ENCODE measurements around the gene SLC6A4.
"Not testable (repeated sequence)": the region's sequence is repeated elsewhere in the genome, so short reads cannot be mapped to it uniquely, and the experiment has no call there.

Gene SLC6A4

GRCh38 chr17:30232015-30232823 is 3.3 kb downstream of the SLC6A4 start:
- Histone ChIP-seq H3K4me2 (ENCODE audit: low read depth, low read length, poor library complexity, severe bottlenecking) (no peak overlapping the region), H3F3A (ENCODE audit: low read depth) (no peaks in the 10 kb centered on the region), H3K4me1 (ENCODE audit: insufficient read depth, low read length, poor library complexity, severe bottlenecking) (no peaks in the 10 kb centered on the region), H3K79me2 (ENCODE audit: insufficient read depth, low read length) (no peaks in the 10 kb centered on the region), H4K20me1 (ENCODE audit: insufficient read depth, low read length, poor library complexity, severe bottlenecking) (no peaks in the 10 kb centered on the region), H2AFZ (ENCODE audit: low read length) (no peak overlapping the region), H3K4me3 (ENCODE audit: low read length, poor library complexity, severe bottlenecking) (no peak overlapping the region), H3K9me2 (replicated peaks; ENCODE audit: low read depth, low read length) (no peaks in the 10 kb centered on the region), H3K27me3 (ENCODE audit: insufficient read depth, low read length, poor library complexity, severe bottlenecking) (no peaks in the 10 kb centered on the region), H3K36me3 (ENCODE audit: insufficient read depth, low read length) (no peaks in the 10 kb centered on the region), H3K9ac (ENCODE audit: low read depth, low read length, poor library complexity, severe bottlenecking) (no peak overlapping the region), H3K9me3 (ENCODE audit: insufficient read depth, low read depth, low read length) (no peaks in the 10 kb centered on the region)
- no peak for TF ChIP-seq CTCF (conservative IDR thresholded peaks at IDR 0.05; ENCODE audit: low read length)
- TF ChIP-seq EZH2phosphoT487 (IDR thresholded peaks at IDR 0.05; ENCODE audit: borderline replicate concordance), result no peak

- Histone ChIP-seq H3F3A (ENCODE audit: low read depth) (no peaks in the 10 kb centered on the region), H3K9me3 (ENCODE audit: insufficient read depth, low read depth, low read length) (no peaks in the 10 kb centered on the region), H3K9me2 (replicated peaks; ENCODE audit: low read depth, low read length) (no peaks in the 10 kb centered on the region), H3K4me3 (ENCODE audit: low read length, poor library complexity, severe bottlenecking) (no peak overlapping the region), H3K79me2 (ENCODE audit: insufficient read depth, low read length) (no peaks in the 10 kb centered on the region), H3K4me1 (ENCODE audit: insufficient read depth, low read length, poor library complexity, severe bottlenecking) (no peaks in the 10 kb centered on the region), H3K4me2 (ENCODE audit: low read depth, low read length, poor library complexity, severe bottlenecking) (no peak overlapping the region), H3K36me3 (ENCODE audit: insufficient read depth, low read length) (no peaks in the 10 kb centered on the region), H3K27me3 (ENCODE audit: insufficient read depth, low read length, poor library complexity, severe bottlenecking) (no peaks in the 10 kb centered on the region), H3K9ac (ENCODE audit: low read depth, low read length, poor library complexity, severe bottlenecking) (no peak overlapping the region), H4K20me1 (ENCODE audit: insufficient read depth, low read length, poor library complexity, severe bottlenecking) (no peaks in the 10 kb centered on the region), H2AFZ (ENCODE audit: low read length) (no peak overlapping the region)
- TF ChIP-seq EZH2phosphoT487 (IDR thresholded peaks at IDR 0.05; ENCODE audit: borderline replicate concordance) (no peak), CTCF (conservative IDR thresholded peaks at IDR 0.05; ENCODE audit: low read length) (no peak)
Measured at GRCh38 chr17:30230596-30231125, 4.8 kb downstream of the SLC6A4 start.

- H3K79me2 ChIP-seq (ENCODE audit: insufficient read depth, low read length); H3K9me2 ChIP-seq (replicated peaks; ENCODE audit: low read depth, low read length); H3K9ac ChIP-seq (ENCODE audit: low read depth, low read length, poor library complexity, severe bottlenecking); H3K9me3 ChIP-seq (ENCODE audit: insufficient read depth, low read depth, low read length); H3K4me1 ChIP-seq (ENCODE audit: insufficient read depth, low read length, poor library complexity, severe bottlenecking); H3F3A ChIP-seq (ENCODE audit: low read depth); H2AFZ ChIP-seq (ENCODE audit: low read length); H3K4me2 ChIP-seq (ENCODE audit: low read depth, low read length, poor library complexity, severe bottlenecking); H3K36me3 ChIP-seq (ENCODE audit: insufficient read depth, low read length); H3K27me3 ChIP-seq (ENCODE audit: insufficient read depth, low read length, poor library complexity, severe bottlenecking); H3K4me3 ChIP-seq (ENCODE audit: low read length, poor library complexity, severe bottlenecking); H4K20me1 ChIP-seq (ENCODE audit: insufficient read depth, low read length, poor library complexity, severe bottlenecking): not testable (repeated sequence)
Measured at GRCh38 chr17:30230009-30230408, 5.5 kb downstream of the SLC6A4 start.

- no peaks in the 10 kb centered on the region for H3K79me2 ChIP-seq (ENCODE audit: insufficient read depth, low read length)
- no peaks in the 10 kb centered on the region for H3K9me3 ChIP-seq (ENCODE audit: insufficient read depth, low read depth, low read length)
- H4K20me1 ChIP-seq (ENCODE audit: insufficient read depth, low read length, poor library complexity, severe bottlenecking), result no peaks in the 10 kb centered on the region
- H3K9ac ChIP-seq (ENCODE audit: low read depth, low read length, poor library complexity, severe bottlenecking), result no peak overlapping the region
- no peak overlapping the region for H3K4me2 ChIP-seq (ENCODE audit: low read depth, low read length, poor library complexity, severe bottlenecking)
- H3K4me3 ChIP-seq (ENCODE audit: low read length, poor library complexity, severe bottlenecking), result no peak overlapping the region
- no peaks in the 10 kb centered on the region for H3K4me1 ChIP-seq (ENCODE audit: insufficient read depth, low read length, poor library complexity, severe bottlenecking)
- H2AFZ ChIP-seq (ENCODE audit: low read length), result no peak overlapping the region
- H3K36me3 ChIP-seq (ENCODE audit: insufficient read depth, low read length), result no peaks in the 10 kb centered on the region
- no peaks in the 10 kb centered on the region for H3K27me3 ChIP-seq (ENCODE audit: insufficient read depth, low read length, poor library complexity, severe bottlenecking)
- no peaks in the 10 kb centered on the region for H3F3A ChIP-seq (ENCODE audit: low read depth)
- H3K9me2 ChIP-seq (replicated peaks; ENCODE audit: low read depth, low read length), result no peaks in the 10 kb centered on the region
- TF ChIP-seq EZH2phosphoT487 (IDR thresholded peaks at IDR 0.05; ENCODE audit: borderline replicate concordance), result no peak
- no peak for TF ChIP-seq CTCF (conservative IDR thresholded peaks at IDR 0.05; ENCODE audit: low read length)
Measured at GRCh38 chr17:30229012-30229411, 6.5 kb downstream of the SLC6A4 start.
